ENCODE data around the gene CPPED1.

DNA sequence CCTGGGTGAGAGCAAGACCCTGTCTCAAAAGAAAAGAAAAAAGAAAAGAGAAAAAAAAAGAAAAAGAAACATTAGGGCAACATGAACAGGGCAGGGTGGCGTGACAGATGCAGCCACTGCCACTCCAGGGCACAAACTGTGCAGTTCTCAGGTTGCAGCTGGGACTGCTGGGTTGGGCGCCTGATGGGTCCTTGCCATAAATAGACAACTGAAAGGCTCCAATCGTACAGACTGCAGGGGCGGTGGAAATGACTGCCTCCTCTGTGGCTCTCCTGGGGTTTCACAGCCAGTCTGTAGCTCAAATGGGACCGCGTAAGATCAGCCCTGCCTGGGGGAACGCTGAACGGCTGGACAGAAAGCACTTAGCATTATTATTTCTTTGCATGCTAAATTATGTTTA lies 130.7 kb downstream of the CPPED1 start:
- TF ChIP-seq, protein P1, sequence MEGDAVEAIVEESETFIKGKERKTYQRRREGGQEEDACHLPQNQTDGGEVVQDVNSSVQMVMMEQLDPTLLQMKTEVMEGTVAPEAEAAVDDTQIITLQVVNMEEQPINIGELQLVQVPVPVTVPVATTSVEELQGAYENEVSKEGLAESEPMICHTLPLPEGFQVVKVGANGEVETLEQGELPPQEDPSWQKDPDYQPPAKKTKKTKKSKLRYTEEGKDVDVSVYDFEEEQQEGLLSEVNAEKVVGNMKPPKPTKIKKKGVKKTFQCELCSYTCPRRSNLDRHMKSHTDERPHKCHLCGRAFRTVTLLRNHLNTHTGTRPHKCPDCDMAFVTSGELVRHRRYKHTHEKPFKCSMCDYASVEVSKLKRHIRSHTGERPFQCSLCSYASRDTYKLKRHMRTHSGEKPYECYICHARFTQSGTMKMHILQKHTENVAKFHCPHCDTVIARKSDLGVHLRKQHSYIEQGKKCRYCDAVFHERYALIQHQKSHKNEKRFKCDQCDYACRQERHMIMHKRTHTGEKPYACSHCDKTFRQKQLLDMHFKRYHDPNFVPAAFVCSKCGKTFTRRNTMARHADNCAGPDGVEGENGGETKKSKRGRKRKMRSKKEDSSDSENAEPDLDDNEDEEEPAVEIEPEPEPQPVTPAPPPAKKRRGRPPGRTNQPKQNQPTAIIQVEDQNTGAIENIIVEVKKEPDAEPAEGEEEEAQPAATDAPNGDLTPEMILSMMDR (IDR thresholded peaks at IDR 0.05) = no peak
- TF ChIP-seq EZH2 (IDR thresholded peaks at IDR 0.05) = no peak
- no peak for TF ChIP-seq EZH2phosphoT487 (IDR thresholded peaks at IDR 0.05)
